Upper lobe of left lung (tissue), 4 donors: Measurements from ENCODE around the gene OR1K1.
"Not testable (repeated sequence)": the region's sequence is repeated elsewhere in the genome, so short reads cannot be mapped to it uniquely, and the experiment has no call there.

Source experiments
- EP300 ChIP-seq, 4 donors: sonication (generic); formaldehyde crosslinking; IDR thresholded peaks; one replicate each; pipeline ENCODE4 v1.5.1; 2017; ENCODE audit warnings: antibody characterized with exemption in 4 of 4, control low read depth in 2 of 4
- POLR2A ChIP-seq, 4 donors: fragments of 450-650 bp; IDR thresholded peaks; one replicate each; pipeline ENCODE4 v1.5.1; 2016 to 2017; ENCODE audit warnings: antibody characterized with exemption in 4 of 4, mild to moderate bottlenecking in 2 of 4
- TF ChIP-seq, protein P1 (sequence below), 6 experiments: fragments of 450-650 bp in 4 of 6; fragments of 200-600 bp in 2 of 6; sonication (generic) in 2 of 6; IDR thresholded peaks; one replicate each; pipeline ENCODE4 v1.5.1; 2016 to 2019; ENCODE audit warnings: antibody characterized with exemption in 6 of 6

DNA sequence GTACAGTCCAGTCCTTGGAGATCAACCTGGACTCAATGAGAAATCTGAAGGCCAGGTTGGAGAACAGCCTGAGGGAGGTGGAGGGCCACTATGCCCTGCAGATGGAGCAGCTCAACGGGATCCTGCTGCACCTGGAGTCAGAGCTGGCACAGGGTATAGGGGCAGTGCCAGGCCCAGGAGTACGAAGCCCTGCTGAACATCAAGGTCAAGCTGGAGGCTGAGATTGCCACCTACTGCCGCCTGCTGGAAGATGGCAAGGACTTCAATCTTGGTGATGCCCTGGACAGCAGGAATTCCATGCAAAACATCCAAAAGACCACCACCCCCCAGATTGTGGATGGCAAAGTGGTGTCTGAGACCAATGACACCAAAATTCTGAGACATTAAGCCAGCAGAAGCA lies 38.5 kb downstream of the OR1K1 start:
- TF ChIP-seq, protein P1, sequence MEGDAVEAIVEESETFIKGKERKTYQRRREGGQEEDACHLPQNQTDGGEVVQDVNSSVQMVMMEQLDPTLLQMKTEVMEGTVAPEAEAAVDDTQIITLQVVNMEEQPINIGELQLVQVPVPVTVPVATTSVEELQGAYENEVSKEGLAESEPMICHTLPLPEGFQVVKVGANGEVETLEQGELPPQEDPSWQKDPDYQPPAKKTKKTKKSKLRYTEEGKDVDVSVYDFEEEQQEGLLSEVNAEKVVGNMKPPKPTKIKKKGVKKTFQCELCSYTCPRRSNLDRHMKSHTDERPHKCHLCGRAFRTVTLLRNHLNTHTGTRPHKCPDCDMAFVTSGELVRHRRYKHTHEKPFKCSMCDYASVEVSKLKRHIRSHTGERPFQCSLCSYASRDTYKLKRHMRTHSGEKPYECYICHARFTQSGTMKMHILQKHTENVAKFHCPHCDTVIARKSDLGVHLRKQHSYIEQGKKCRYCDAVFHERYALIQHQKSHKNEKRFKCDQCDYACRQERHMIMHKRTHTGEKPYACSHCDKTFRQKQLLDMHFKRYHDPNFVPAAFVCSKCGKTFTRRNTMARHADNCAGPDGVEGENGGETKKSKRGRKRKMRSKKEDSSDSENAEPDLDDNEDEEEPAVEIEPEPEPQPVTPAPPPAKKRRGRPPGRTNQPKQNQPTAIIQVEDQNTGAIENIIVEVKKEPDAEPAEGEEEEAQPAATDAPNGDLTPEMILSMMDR (IDR thresholded peaks at IDR 0.05): not testable (repeated sequence)
- TF ChIP-seq EP300, POLR2A (IDR thresholded peaks at IDR 0.05): not testable (repeated sequence)
